ENCODE data around the gene DOK6. TPM values are rescaled to one million over a fixed set of nuclear protein-coding genes. Genes with fewer than 3 reads are reported as not detected.

DOK6 gene
- total and polyA plus RNA-seq, 11 donors, result 0.46 to 9.7 (median 2.9) TPM

DNA sequence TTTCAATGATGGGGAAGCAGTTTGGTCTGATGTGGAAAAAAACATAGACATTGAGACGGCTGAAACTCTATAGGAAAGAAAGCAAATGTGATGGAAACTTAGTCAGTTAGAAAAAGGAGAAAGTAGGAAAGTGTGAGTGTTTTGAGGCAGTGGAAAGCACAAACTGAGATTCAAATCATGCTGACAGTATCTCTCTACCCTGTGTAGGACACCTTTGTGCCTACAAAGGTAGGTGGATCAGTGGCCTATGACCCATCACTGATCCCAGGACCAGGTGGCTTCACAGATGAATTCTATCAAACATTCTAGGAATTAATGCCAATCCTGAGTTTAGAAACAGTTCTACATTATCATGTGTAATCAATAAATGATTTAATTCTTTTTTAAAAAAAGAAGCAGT lies 489.9 kb downstream of the DOK6 start:
- no peak for TF ChIP-seq POLR2A (IDR thresholded peaks at IDR 0.05)
- TF ChIP-seq, protein P1, sequence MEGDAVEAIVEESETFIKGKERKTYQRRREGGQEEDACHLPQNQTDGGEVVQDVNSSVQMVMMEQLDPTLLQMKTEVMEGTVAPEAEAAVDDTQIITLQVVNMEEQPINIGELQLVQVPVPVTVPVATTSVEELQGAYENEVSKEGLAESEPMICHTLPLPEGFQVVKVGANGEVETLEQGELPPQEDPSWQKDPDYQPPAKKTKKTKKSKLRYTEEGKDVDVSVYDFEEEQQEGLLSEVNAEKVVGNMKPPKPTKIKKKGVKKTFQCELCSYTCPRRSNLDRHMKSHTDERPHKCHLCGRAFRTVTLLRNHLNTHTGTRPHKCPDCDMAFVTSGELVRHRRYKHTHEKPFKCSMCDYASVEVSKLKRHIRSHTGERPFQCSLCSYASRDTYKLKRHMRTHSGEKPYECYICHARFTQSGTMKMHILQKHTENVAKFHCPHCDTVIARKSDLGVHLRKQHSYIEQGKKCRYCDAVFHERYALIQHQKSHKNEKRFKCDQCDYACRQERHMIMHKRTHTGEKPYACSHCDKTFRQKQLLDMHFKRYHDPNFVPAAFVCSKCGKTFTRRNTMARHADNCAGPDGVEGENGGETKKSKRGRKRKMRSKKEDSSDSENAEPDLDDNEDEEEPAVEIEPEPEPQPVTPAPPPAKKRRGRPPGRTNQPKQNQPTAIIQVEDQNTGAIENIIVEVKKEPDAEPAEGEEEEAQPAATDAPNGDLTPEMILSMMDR (IDR thresholded peaks at IDR 0.05), result no peak
- no peaks in the 10 kb centered on the region for H3K9me3 ChIP-seq
- DNase-seq (no peak), ATAC-seq (no peak)
- no peaks in the 10 kb centered on the region for H3K36me3 ChIP-seq
- intact Hi-C loops (cut with DNase I), result no loop called here
- no peak overlapping the region for H3K4me3 ChIP-seq
- H3K27ac ChIP-seq, result no peak overlapping the region
- H3K4me1 ChIP-seq, result no peaks in the 10 kb centered on the region
- no peaks in the 10 kb centered on the region for H3K27me3 ChIP-seq
- 91 to 98% (median 96%) methylated on average over 1 of the region's 1 CpG for WGBS, 4 donors

DNA sequence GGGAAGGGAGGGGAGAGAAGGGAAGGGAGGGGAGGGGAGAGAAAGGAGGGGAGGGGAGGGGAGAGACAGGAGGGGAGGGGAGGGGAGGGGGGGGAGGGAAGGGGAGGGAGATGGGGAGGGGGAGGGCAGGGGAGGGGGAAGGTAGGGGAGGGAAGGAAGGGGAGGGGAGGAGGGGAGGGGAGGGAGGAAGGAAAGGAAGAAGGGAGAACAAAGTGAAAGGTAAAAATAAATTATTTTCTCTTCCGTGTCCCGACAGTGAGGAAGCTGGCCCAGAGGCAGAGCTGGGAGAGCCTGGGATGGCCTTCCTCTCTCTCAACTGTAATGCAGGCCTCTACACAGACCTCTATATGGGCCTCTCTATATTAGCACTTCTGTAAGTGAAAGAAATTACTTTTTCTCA lies 493.8 kb downstream of the DOK6 start:
- no peaks in the 10 kb centered on the region for H3K27me3 ChIP-seq
- intact Hi-C loops (cut with DNase I), result no loop called here
- H3K4me3 ChIP-seq, result no peak overlapping the region
- no peak for ATAC-seq
- no peaks in the 10 kb centered on the region for H3K4me1 ChIP-seq
- WGBS, 4 donors, result 66 to 82% (median 67%) methylated on average over 2 of the region's 2 CpGs
- no peaks in the 10 kb centered on the region for H3K9me3 ChIP-seq
- no peak overlapping the region for H3K27ac ChIP-seq
- no peaks in the 10 kb centered on the region for H3K36me3 ChIP-seq
- TF ChIP-seq POLR2A (IDR thresholded peaks at IDR 0.05), result no peak
- TF ChIP-seq, protein P1 (IDR thresholded peaks at IDR 0.05), result no peak
- no peak for DNase-seq

DNA sequence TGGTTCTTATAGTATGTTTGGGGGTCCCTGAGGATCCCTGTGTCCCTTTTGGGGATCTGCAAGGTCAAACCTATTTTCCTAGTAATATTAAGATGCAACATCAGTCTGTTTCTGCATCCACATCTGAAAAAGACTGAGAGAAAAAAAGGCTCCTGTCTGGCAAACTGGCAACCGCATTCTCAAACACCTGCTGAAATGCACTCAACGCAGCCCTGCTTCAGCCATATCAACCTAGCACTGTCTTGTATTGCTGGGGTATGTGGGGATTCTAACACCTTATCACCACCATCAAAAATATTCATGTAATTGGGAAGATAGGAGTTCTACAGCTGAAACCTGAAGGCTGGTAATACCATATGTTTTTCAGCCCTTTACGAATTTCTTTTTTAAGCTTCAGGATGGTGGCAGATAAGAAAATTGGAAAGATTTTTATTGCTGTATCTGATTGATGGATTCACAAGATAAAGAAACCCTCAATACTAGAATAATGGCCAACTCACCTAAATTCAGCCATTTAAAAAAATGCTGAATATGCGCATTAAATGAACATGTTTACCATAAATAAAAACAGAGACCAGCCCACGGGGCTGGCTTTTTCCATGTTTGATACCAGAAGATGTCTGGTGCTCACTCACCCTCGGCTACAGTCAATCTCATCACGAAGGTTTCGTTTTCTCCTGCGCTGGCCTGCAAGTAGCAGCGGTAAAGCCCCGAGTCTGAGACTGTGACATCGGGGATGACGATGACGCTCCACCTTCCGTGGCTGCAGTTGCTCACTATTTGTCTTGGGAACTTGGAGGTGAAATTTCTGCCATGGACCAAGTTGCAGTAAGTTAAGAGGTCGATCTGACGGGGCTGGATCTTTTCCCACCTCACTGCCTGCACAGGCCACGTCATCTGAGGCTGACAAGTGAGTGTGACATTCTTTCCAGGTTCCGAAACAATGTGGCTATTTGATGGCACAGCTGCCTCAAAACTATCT lies 494.7 kb downstream of the DOK6 start:
- Histone ChIP-seq H3K27ac (no peak overlapping the region), H3K4me1 (no peaks in the 10 kb centered on the region), H3K27me3 (no peaks in the 10 kb centered on the region), H3K4me3 (peak overlapping the region in 1 of 12 donors; percentile 1), H3K36me3 (no peaks in the 10 kb centered on the region), H3K9me3 (no peaks in the 10 kb centered on the region)
- DNase-seq (peak in 1 of 5 donors; percentile 33), ATAC-seq (peak in 1 of 4 donors; percentile 38)
- 83 to 86% (median 86%) methylated on average over 19 of the region's 19 CpGs for WGBS, 4 donors
- TF ChIP-seq, protein P1 (IDR thresholded peaks at IDR 0.05), result no peak
- TF ChIP-seq POLR2A (IDR thresholded peaks at IDR 0.05), result no peak
- intact Hi-C loops (cut with DNase I), result no loop called here

DNA sequence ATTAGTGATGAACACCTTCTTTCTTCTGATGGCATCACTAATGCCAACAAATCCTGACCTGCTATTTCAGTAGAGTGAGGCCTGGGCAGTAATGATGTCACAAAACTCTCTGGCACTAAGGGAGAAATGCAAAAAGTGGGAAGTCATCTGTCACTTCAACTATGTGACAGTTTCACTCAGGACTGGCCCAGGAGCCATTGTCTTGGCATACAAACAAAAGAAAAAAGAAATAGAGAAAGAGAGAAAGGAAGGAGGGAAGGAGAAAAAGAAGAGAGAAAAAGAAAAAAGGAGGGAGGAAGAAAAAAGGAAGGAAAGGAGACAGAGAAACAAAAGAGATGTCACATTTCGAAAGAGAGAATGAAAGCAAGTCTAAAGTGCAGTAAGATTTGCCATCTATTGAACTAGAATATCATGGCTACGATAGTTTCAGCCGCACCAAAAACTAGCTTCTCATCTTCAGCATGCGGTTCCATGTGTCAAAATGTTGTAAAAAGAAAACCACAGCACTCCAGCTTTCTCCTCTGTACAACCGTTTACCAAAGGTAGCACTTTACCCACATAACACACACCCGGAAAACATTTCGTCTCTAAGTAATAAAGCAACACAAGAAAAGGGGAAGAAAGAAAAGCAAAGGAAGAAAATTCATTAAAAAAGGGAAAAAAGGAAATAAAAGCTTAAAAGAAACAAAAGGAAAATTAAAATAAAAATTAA lies 496.9 kb downstream of the DOK6 start:
- intact Hi-C loops (cut with DNase I), result no loop called here
- H3K27me3 ChIP-seq, result no peaks in the 10 kb centered on the region
- DNase-seq (no peak), ATAC-seq (no peak)
- H3K9me3 ChIP-seq, result no peaks in the 10 kb centered on the region
- H3K4me3 ChIP-seq, result peak overlapping the region in 2 of 12 donors; percentile 5 to 12
- H3K27ac ChIP-seq, result peak overlapping the region in 1 of 12 donors; percentile 22
- H3K4me1 ChIP-seq, result no peaks in the 10 kb centered on the region
- TF ChIP-seq, protein P1 (IDR thresholded peaks at IDR 0.05), result no peak
- TF ChIP-seq POLR2A (IDR thresholded peaks at IDR 0.05), result no peak
- 87 to 92% (median 90%) methylated on average over 7 of the region's 7 CpGs for WGBS, 4 donors
- no peaks in the 10 kb centered on the region for H3K36me3 ChIP-seq
